ENCODE results near the gene TMEM218.
"Not testable (repeated sequence)": the region's sequence is repeated elsewhere in the genome, so short reads cannot be mapped to it uniquely, and the experiment has no call there.

TMEM218 gene

GRCh38 chr11:125091247-125091876 is 20.1 kb downstream of the TMEM218 start:
- Histone ChIP-seq H3K27ac (ENCODE audit: low read length) (no peak overlapping the region), H3K36me3 (ENCODE audit: control insufficient read depth, insufficient read depth, low read length) (no peaks in the 10 kb centered on the region), H3K9me3 (ENCODE audit: control insufficient read depth, insufficient read depth, low read length) (no peaks in the 10 kb centered on the region), H3K4me1 (ENCODE audit: control insufficient read depth, insufficient read depth, low read length) (peaks cover 2% of the 10 kb centered on the region; the same call in 1 of the 2 replicates), H3K27me3 (ENCODE audit: control insufficient read depth, insufficient read depth, low read length) (no peaks in the 10 kb centered on the region), H3K4me3 (ENCODE audit: low read length) (no peak overlapping the region)
- WGBS (ENCODE audit: insufficient coverage, insufficient read length), result no CpG with 5 or more reads among the region's 5 CpGs
- DNase-seq (ENCODE audit: low read depth, low spot score), result peak; percentile 47

DNA sequence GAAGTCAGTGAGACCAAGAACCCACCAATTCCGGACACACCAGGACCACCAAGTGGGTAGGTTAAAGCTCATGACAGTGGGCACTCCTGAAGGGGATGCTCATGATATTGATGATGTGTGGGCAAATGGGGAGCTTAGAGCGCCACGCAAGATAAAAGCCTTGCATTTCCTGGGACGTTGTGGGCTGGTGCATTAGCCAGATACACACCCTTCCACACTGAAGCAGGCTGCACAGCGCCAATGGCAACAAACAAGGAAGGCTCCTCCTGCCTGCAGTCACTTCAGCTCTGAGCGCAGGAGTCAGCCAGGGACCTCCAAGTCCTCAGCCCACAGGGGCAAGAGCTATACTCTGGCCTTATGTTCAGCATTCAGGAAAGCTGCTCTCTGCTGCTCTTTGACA is 20.6 kb downstream of the TMEM218 start:
- H3K36me3 ChIP-seq (ENCODE audit: control insufficient read depth, insufficient read depth, low read length), result no peaks in the 10 kb centered on the region
- no peak for DNase-seq (ENCODE audit: low read depth, low spot score)
- no peak overlapping the region for H3K27ac ChIP-seq (ENCODE audit: low read length)
- no peak overlapping the region for H3K4me3 ChIP-seq (ENCODE audit: low read length)
- H3K9me3 ChIP-seq (ENCODE audit: control insufficient read depth, insufficient read depth, low read length), result no peaks in the 10 kb centered on the region
- no peaks in the 10 kb centered on the region for H3K27me3 ChIP-seq (ENCODE audit: control insufficient read depth, insufficient read depth, low read length)
- no CpG with 5 or more reads among the region's 6 CpGs for WGBS (ENCODE audit: insufficient coverage, insufficient read length)
- peaks cover 2% of the 10 kb centered on the region; the same call in 1 of the 2 replicates for H3K4me1 ChIP-seq (ENCODE audit: control insufficient read depth, insufficient read depth, low read length)

GRCh38 chr11:125090151-125090550 is 21.3 kb downstream of the TMEM218 start:
- H3K27ac ChIP-seq (ENCODE audit: low read length); H3K36me3 ChIP-seq (ENCODE audit: control insufficient read depth, insufficient read depth, low read length); H3K27me3 ChIP-seq (ENCODE audit: control insufficient read depth, insufficient read depth, low read length); H3K4me1 ChIP-seq (ENCODE audit: control insufficient read depth, insufficient read depth, low read length); DNase-seq (ENCODE audit: low read depth, low spot score); H3K9me3 ChIP-seq (ENCODE audit: control insufficient read depth, insufficient read depth, low read length); H3K4me3 ChIP-seq (ENCODE audit: low read length): not testable (repeated sequence)
- no CpG with 5 or more reads among the region's 10 CpGs for WGBS (ENCODE audit: insufficient coverage, insufficient read length)

DNA sequence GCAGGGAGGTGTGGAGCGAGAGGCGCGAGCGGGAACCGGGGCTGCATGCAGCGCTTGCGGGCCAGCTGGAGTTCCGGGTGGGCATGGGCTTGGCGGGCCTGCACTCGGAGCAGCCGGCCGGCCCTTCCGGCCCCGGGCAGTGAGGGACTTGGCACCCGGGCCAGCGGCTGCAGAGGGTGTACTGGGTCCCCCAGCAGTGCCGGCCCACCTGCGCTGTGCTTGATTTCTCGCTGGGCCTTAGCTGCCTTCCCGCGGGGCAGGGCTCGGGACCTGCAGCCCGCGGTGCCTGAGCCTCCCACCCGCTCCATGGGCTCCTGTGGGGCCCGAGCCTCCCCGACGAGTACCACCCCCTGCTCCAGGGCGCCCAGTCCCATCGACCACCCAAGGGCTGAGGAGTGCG is 21.9 kb downstream of the TMEM218 start:
- WGBS (ENCODE audit: insufficient coverage, insufficient read length), result no CpG with 5 or more reads among the region's 31 CpGs
- H3K4me3 ChIP-seq (ENCODE audit: low read length); DNase-seq (ENCODE audit: low read depth, low spot score); H3K36me3 ChIP-seq (ENCODE audit: control insufficient read depth, insufficient read depth, low read length); H3K4me1 ChIP-seq (ENCODE audit: control insufficient read depth, insufficient read depth, low read length); H3K27me3 ChIP-seq (ENCODE audit: control insufficient read depth, insufficient read depth, low read length); H3K27ac ChIP-seq (ENCODE audit: low read length); H3K9me3 ChIP-seq (ENCODE audit: control insufficient read depth, insufficient read depth, low read length): not testable (repeated sequence)

DNA sequence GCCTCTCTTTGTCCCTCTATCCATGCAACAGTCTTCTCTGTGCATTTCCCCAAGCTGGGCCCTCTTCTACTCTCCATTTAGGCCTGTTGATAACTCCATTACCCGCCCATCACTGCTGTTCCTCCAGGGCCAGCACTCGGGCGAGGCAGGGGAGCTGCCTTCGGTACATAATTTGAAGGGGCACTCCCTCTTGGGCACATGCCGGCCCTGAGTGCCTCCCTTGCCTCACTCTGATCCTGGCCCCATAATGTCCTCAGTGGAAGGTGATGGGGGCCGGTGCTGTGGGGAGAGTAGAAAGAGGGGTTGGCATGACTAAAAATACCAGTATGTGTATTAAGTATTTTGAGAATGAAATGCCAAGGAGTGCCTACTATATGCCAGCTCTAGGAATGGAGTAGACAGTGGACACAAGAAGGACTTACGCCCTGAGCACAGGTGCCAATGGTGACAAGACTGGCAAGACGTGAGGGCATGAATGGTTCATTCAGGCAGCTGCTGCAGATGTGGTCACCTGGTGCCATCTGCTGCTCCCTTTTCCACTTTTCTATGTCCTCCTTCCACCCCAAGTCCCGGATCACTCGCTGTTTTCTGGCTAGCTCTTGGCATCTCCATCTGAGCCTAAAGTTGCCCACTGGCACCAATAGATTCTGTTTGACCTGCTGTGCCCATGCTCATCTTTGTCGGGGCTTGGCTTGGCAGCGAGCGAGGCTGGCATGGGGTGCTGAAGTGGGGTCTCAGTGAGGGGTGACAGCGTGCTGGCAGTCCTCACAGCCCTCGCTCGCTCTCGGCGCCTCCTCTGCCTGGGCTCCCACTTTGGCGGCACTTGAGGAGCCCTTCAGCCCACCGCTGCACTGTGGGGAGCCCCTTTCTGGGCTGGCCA is 22.6 kb downstream of the TMEM218 start:
- no peak overlapping the region for H3K4me3 ChIP-seq (ENCODE audit: low read length)
- no peak overlapping the region for H3K27ac ChIP-seq (ENCODE audit: low read length)
- no peak for DNase-seq (ENCODE audit: low read depth, low spot score)
- H3K36me3 ChIP-seq (ENCODE audit: control insufficient read depth, insufficient read depth, low read length), result no peaks in the 10 kb centered on the region
- peaks cover 2% of the 10 kb centered on the region; the same call in 1 of the 2 replicates for H3K4me1 ChIP-seq (ENCODE audit: control insufficient read depth, insufficient read depth, low read length)
- WGBS (ENCODE audit: insufficient coverage, insufficient read length), result no CpG with 5 or more reads among the region's 20 CpGs
- no peaks in the 10 kb centered on the region for H3K9me3 ChIP-seq (ENCODE audit: control insufficient read depth, insufficient read depth, low read length)
- H3K27me3 ChIP-seq (ENCODE audit: control insufficient read depth, insufficient read depth, low read length), result no peaks in the 10 kb centered on the region

GRCh38 chr11:125088123-125088522 is 23.3 kb downstream of the TMEM218 start:
- no peaks in the 10 kb centered on the region for H3K27me3 ChIP-seq (ENCODE audit: control insufficient read depth, insufficient read depth, low read length)
- H3K27ac ChIP-seq (ENCODE audit: low read length), result no peak overlapping the region
- H3K4me3 ChIP-seq (ENCODE audit: low read length), result no peak overlapping the region
- H3K4me1 ChIP-seq (ENCODE audit: control insufficient read depth, insufficient read depth, low read length), result peaks cover 2% of the 10 kb centered on the region; the same call in 1 of the 2 replicates
- no peaks in the 10 kb centered on the region for H3K9me3 ChIP-seq (ENCODE audit: control insufficient read depth, insufficient read depth, low read length)
- DNase-seq (ENCODE audit: low read depth, low spot score), result no peak
- WGBS (ENCODE audit: insufficient coverage, insufficient read length), result no CpG with 5 or more reads among the region's 2 CpGs
- H3K36me3 ChIP-seq (ENCODE audit: control insufficient read depth, insufficient read depth, low read length), result no peaks in the 10 kb centered on the region

DNA sequence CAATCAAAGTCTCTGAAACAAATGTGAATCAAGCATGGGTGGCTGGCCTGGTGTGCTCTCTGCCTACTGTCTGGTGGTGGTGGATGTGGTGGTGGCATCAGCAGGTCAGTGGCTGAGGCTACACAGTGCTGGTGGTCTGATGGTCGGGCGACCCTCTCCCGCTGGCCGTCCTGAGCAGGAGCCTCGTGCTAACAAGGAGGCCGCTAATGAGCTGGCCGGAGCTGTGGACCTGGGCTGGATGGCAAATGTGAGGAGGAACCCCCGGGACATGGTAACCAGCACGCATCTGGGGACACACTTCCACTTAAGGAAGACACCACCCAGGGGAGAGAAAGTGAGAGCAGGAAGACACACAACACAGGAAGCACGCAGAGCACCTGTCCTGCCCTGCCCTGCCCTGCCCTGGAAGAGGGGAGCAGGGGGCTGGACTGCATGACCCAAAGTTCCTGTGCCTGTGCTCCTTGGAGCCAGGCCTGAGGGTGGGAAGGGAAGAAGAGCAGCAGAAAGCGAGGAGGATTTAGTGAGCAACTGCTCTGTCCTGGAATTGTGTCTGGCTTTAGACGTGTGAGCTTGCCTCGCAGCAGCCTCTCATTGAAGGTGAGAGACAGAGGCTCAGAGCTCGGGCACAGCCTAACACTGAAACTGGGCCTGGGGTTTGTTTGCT is 24.7 kb downstream of the TMEM218 start:
- no CpG with 5 or more reads among the region's 14 CpGs for WGBS (ENCODE audit: insufficient coverage, insufficient read length)
- Histone ChIP-seq H3K4me3 (ENCODE audit: low read length) (no peak overlapping the region), H3K27me3 (ENCODE audit: control insufficient read depth, insufficient read depth, low read length) (no peaks in the 10 kb centered on the region), H3K9me3 (ENCODE audit: control insufficient read depth, insufficient read depth, low read length) (no peaks in the 10 kb centered on the region), H3K27ac (ENCODE audit: low read length) (no peak overlapping the region), H3K4me1 (ENCODE audit: control insufficient read depth, insufficient read depth, low read length) (no peaks in the 10 kb centered on the region), H3K36me3 (ENCODE audit: control insufficient read depth, insufficient read depth, low read length) (no peaks in the 10 kb centered on the region)
- no peak for DNase-seq (ENCODE audit: low read depth, low spot score)

GRCh38 chr11:125085301-125086081 is 25.9 kb downstream of the TMEM218 start:
- H3K4me1 ChIP-seq (ENCODE audit: control insufficient read depth, insufficient read depth, low read length), result no peaks in the 10 kb centered on the region
- no peak overlapping the region for H3K4me3 ChIP-seq (ENCODE audit: low read length)
- WGBS (ENCODE audit: insufficient coverage, insufficient read length), result no CpG with 5 or more reads among the region's 20 CpGs
- no peaks in the 10 kb centered on the region for H3K36me3 ChIP-seq (ENCODE audit: control insufficient read depth, insufficient read depth, low read length)
- H3K27ac ChIP-seq (ENCODE audit: low read length), result no peak overlapping the region
- no peaks in the 10 kb centered on the region for H3K9me3 ChIP-seq (ENCODE audit: control insufficient read depth, insufficient read depth, low read length)
- no peak for DNase-seq (ENCODE audit: low read depth, low spot score)
- H3K27me3 ChIP-seq (ENCODE audit: control insufficient read depth, insufficient read depth, low read length), result no peaks in the 10 kb centered on the region

DNA sequence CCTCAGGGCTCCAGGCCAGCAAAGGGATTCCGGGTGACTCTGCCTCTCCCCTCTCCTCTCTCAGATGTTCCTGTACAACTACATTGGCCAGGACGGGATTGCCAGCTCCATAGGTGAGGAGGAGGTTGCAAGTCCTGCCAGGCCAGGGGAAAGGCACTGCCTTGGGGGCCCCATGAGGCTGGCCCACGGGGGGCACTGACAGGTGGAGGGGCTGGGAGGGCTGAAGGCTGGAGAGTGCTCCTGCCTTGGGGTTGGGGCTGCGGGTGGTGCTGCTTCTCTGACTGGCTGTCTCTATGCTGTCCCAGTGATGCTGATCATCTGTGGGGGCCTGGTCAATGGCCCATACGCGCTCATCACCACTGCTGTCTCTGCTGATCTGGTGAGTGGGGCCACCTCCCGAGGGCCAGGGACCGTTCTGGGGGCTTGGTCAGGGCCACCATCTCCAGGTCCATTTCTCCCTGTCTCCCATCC is 26.6 kb downstream of the TMEM218 start:
- Histone ChIP-seq H3K27me3 (ENCODE audit: control insufficient read depth, insufficient read depth, low read length) (no peaks in the 10 kb centered on the region), H3K9me3 (ENCODE audit: control insufficient read depth, insufficient read depth, low read length) (no peaks in the 10 kb centered on the region), H3K27ac (ENCODE audit: low read length) (no peak overlapping the region), H3K4me3 (ENCODE audit: low read length) (no peak overlapping the region), H3K4me1 (ENCODE audit: control insufficient read depth, insufficient read depth, low read length) (no peaks in the 10 kb centered on the region), H3K36me3 (ENCODE audit: control insufficient read depth, insufficient read depth, low read length) (no peaks in the 10 kb centered on the region)
- DNase-seq (ENCODE audit: low read depth, low spot score), result no peak
- no CpG with 5 or more reads among the region's 8 CpGs for WGBS (ENCODE audit: insufficient coverage, insufficient read length)

GRCh38 chr11:125084057-125084416 is 27.4 kb downstream of the TMEM218 start:
- Histone ChIP-seq H3K27me3 (ENCODE audit: control insufficient read depth, insufficient read depth, low read length) (no peaks in the 10 kb centered on the region), H3K9me3 (ENCODE audit: control insufficient read depth, insufficient read depth, low read length) (no peaks in the 10 kb centered on the region), H3K4me1 (ENCODE audit: control insufficient read depth, insufficient read depth, low read length) (no peaks in the 10 kb centered on the region), H3K36me3 (ENCODE audit: control insufficient read depth, insufficient read depth, low read length) (no peaks in the 10 kb centered on the region), H3K27ac (ENCODE audit: low read length) (no peak overlapping the region), H3K4me3 (ENCODE audit: low read length) (no peak overlapping the region)
- no peak for DNase-seq (ENCODE audit: low read depth, low spot score)
- WGBS (ENCODE audit: insufficient coverage, insufficient read length), result no CpG with 5 or more reads among the region's 11 CpGs
